Measurements from ENCODE around the gene CARD6.
"Not testable (repeated sequence)": the region's sequence is repeated elsewhere in the genome, so short reads cannot be mapped to it uniquely, and the experiment has no call there.

The CARD6 gene

DNA sequence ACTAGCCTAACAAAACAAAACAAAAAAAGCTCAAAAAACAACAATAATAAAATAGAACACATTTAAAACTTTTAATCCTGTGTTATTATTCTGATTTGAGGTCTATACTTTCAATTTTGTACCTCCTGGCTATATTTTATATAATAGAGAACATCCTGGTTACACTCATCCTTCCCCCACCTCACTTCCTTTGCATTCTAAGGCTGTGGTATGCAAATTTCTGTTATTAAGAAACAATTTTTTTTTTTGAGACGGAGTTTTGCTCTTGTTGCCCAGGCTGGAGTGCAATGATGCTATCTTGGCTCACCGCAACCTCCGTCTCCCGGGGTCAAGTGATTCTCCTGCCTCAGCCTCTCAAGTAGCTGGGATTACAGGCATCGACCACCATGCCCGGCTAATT lies 3.1 kb upstream of the CARD6 start:
- H3K27me3 ChIP-seq (ENCODE audit: control insufficient read depth, insufficient read depth, low read length, poor library complexity, severe bottlenecking): no peaks in the 10 kb centered on the region
- H3K4me1 ChIP-seq (ENCODE audit: control insufficient read depth, insufficient read depth, low read length): peaks cover 3% of the 10 kb centered on the region
- WGBS, 2 experiments: 91 to 94% methylated on average over 4 to 6 of the region's 6 CpGs
- no peaks in the 10 kb centered on the region for H3K9me3 ChIP-seq (ENCODE audit: control insufficient read depth, low read length)
- no peak overlapping the region for H3K27ac ChIP-seq (ENCODE audit: insufficient read depth, low read depth, low read length, poor library complexity, severe bottlenecking)
- H3K36me3 ChIP-seq (ENCODE audit: control insufficient read depth, insufficient read depth, low read length): peaks cover 2% of the 10 kb centered on the region
- H3K4me3 ChIP-seq (ENCODE audit: insufficient read depth, low read depth, low read length): no peak overlapping the region

DNA sequence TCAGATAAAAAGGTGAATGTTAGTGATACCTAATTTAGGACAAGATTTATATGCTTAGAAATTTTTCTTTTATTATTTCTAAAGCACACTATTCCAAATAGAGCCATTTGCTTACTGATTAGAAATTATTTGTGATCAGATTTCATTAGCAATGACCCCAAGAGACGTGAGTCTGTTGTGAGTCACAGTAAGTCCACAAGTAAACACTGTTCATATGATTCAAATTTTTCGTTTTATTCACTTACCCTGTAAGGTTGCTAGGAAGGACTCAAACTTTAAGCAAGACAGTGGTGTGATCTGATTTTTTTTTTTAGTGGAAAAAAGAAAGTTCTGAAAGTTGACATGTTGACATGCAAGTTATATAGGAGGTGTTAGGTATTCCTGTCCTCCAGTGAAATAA lies 1.2 kb downstream of the CARD6 start:
- Histone ChIP-seq H3K4me3 (ENCODE audit: insufficient read depth, low read depth, low read length) (no peak overlapping the region), H3K36me3 (ENCODE audit: control insufficient read depth, insufficient read depth, low read length) (no peaks in the 10 kb centered on the region), H3K9me3 (ENCODE audit: control insufficient read depth, low read length) (no peaks in the 10 kb centered on the region), H3K27ac (ENCODE audit: insufficient read depth, low read depth, low read length, poor library complexity, severe bottlenecking) (no peak overlapping the region), H3K27me3 (ENCODE audit: control insufficient read depth, insufficient read depth, low read length, poor library complexity, severe bottlenecking) (no peaks in the 10 kb centered on the region), H3K4me1 (ENCODE audit: control insufficient read depth, insufficient read depth, low read length) (no peaks in the 10 kb centered on the region)
- WGBS, 2 experiments: 88 to 97% methylated on average over 2 of the region's 2 CpGs

DNA sequence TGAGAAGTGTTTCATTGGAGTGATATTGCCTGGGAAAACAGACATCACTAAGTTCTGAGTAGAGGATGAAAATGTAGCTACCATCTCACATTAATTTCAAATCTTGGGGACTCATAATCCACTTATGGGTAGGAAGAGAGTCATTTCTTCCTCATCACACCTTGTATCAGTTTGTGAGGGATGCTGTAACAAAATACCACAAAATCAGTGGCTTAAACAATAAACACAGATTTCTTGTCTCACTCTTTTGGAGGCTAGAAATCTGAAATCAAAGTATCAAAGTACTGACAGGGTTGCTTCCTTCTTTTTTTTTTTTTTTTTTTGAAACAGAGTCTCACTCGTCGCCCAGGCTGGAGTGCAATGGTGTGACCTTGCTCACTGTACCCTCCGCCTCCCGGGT lies 3.4 kb downstream of the CARD6 start:
- Histone ChIP-seq H3K36me3 (ENCODE audit: control insufficient read depth, insufficient read depth, low read length) (no peaks in the 10 kb centered on the region), H3K4me1 (ENCODE audit: control insufficient read depth, insufficient read depth, low read length) (no peaks in the 10 kb centered on the region), H3K27me3 (ENCODE audit: control insufficient read depth, insufficient read depth, low read length, poor library complexity, severe bottlenecking) (no peaks in the 10 kb centered on the region), H3K27ac (ENCODE audit: insufficient read depth, low read depth, low read length, poor library complexity, severe bottlenecking) (no peak overlapping the region), H3K4me3 (ENCODE audit: insufficient read depth, low read depth, low read length) (no peak overlapping the region), H3K9me3 (ENCODE audit: control insufficient read depth, low read length) (no peaks in the 10 kb centered on the region)
- 90 to 94% methylated on average over 4 of the region's 4 CpGs for WGBS, 2 experiments

DNA sequence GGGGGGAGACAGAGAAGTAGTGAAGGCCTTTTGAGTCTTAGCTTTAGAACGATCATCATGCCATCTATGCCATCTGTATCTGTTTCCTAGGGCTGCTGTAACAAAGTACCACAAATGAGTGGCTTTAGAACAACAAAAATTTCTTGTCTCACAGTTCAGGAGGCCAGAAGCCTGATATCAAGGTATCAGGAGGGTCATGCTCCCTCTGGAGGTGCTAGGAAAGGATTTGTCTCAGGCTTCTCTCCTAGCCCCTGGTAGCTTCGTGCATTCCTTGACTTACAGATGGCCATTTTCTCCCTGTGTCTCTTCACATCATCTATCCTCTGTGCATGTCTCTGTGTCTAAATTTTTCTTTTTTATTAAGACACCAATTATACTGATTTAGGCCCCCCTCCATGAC lies 5.2 kb downstream of the CARD6 start:
- Histone ChIP-seq H3K4me1 (ENCODE audit: control insufficient read depth, insufficient read depth, low read length) (no peaks in the 10 kb centered on the region), H3K9me3 (ENCODE audit: control insufficient read depth, low read length) (no peaks in the 10 kb centered on the region), H3K27me3 (ENCODE audit: control insufficient read depth, insufficient read depth, low read length, poor library complexity, severe bottlenecking) (no peaks in the 10 kb centered on the region), H3K4me3 (ENCODE audit: insufficient read depth, low read depth, low read length) (no peak overlapping the region), H3K27ac (ENCODE audit: insufficient read depth, low read depth, low read length, poor library complexity, severe bottlenecking) (no peak overlapping the region), H3K36me3 (ENCODE audit: control insufficient read depth, insufficient read depth, low read length) (no peaks in the 10 kb centered on the region)
- 94 to 96% methylated on average over 2 of the region's 2 CpGs for WGBS, 2 experiments

DNA sequence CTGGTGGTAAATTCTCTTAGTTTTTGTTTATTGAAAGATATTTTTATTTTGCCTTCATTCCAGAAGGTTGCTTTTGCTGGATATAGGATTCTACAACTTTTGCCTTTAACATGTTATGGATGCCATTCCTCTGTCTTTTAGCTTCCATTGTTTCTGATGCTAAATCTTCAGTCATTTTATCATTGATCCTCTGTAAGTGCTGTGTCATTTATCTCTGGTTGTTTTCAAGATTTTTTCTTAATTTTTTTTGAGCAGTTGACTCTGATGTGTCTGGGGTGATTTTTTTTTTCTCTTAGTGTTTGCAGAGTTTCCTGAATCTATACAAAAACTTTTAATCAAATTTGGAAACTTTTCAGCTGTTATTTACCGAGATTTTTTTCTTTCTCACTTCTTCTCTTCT lies 6.4 kb downstream of the CARD6 start:
- H3K27ac ChIP-seq (ENCODE audit: insufficient read depth, low read depth, low read length, poor library complexity, severe bottlenecking): no peak overlapping the region
- no peaks in the 10 kb centered on the region for H3K36me3 ChIP-seq (ENCODE audit: control insufficient read depth, insufficient read depth, low read length)
- 100% methylated on average over 1 of the region's 1 CpG; no CpG with 5 or more reads in 1 of the 2 experiments for WGBS, 2 experiments
- H3K4me1 ChIP-seq (ENCODE audit: control insufficient read depth, insufficient read depth, low read length): no peaks in the 10 kb centered on the region
- H3K27me3 ChIP-seq (ENCODE audit: control insufficient read depth, insufficient read depth, low read length, poor library complexity, severe bottlenecking): no peaks in the 10 kb centered on the region
- no peak overlapping the region for H3K4me3 ChIP-seq (ENCODE audit: insufficient read depth, low read depth, low read length)
- H3K9me3 ChIP-seq (ENCODE audit: control insufficient read depth, low read length): no peaks in the 10 kb centered on the region

DNA sequence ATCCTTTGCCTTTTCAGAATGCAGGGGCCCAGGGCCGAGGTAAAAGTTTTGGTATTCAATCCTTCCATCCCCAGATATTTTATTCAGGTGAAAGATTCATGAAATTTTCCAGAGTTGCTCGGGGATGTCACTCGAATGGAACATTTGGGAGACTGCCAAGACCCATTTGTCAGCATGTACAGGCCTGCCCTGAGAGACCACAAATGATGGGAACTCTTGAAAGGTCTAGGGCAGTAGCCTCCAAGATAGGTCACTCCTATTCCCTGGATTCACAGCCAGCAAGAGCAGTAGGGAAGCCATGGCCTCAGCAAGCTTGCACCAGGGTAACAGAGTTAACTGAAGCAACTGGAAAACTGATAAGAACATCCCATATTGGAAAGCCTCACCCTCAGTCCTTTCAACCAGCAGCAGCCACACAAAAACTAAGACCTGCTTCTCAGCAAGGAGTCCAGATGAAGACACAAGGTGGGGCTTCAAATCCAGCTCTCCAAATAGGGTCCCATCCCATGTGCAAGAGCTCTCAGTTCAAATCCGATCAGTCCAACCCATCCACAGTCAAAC lies 12.5 kb downstream of the CARD6 start:
- no peaks in the 10 kb centered on the region for H3K9me3 ChIP-seq (ENCODE audit: control insufficient read depth, low read length)
- H3K36me3 ChIP-seq (ENCODE audit: control insufficient read depth, insufficient read depth, low read length): no peaks in the 10 kb centered on the region
- no peak overlapping the region for H3K4me3 ChIP-seq (ENCODE audit: insufficient read depth, low read depth, low read length)
- H3K4me1 ChIP-seq (ENCODE audit: control insufficient read depth, insufficient read depth, low read length): no peaks in the 10 kb centered on the region
- 93 to 96% methylated on average over 4 of the region's 4 CpGs for WGBS, 2 experiments
- no peaks in the 10 kb centered on the region for H3K27me3 ChIP-seq (ENCODE audit: control insufficient read depth, insufficient read depth, low read length, poor library complexity, severe bottlenecking)
- no peak overlapping the region for H3K27ac ChIP-seq (ENCODE audit: insufficient read depth, low read depth, low read length, poor library complexity, severe bottlenecking)

DNA sequence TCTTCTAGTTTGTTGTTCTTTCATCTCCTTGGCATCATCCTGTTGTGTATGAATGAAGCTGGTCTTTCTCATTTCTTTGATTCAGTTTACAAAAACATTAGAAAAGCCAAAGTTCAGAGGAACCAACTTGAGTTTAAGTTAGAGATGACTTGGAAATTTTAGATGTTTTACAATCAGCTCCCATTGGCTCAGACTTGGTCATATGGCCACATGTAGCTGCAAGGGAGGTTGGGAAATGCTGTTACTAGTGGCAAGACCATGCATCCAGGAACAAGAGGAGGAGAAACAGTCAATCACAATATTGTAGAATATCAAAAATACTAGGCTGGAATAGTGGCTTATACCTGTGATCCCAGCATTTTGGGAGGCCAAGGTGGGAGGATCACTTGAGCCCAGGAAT lies 19.5 kb downstream of the CARD6 start:
- Histone ChIP-seq H3K36me3 (ENCODE audit: control insufficient read depth, insufficient read depth, low read length) (no peaks in the 10 kb centered on the region), H3K9me3 (ENCODE audit: control insufficient read depth, low read length) (peaks cover 2% of the 10 kb centered on the region), H3K27ac (ENCODE audit: insufficient read depth, low read depth, low read length, poor library complexity, severe bottlenecking) (no peak overlapping the region), H3K27me3 (ENCODE audit: control insufficient read depth, insufficient read depth, low read length, poor library complexity, severe bottlenecking) (no peaks in the 10 kb centered on the region), H3K4me1 (ENCODE audit: control insufficient read depth, insufficient read depth, low read length) (no peaks in the 10 kb centered on the region), H3K4me3 (ENCODE audit: insufficient read depth, low read depth, low read length) (no peak overlapping the region)

DNA sequence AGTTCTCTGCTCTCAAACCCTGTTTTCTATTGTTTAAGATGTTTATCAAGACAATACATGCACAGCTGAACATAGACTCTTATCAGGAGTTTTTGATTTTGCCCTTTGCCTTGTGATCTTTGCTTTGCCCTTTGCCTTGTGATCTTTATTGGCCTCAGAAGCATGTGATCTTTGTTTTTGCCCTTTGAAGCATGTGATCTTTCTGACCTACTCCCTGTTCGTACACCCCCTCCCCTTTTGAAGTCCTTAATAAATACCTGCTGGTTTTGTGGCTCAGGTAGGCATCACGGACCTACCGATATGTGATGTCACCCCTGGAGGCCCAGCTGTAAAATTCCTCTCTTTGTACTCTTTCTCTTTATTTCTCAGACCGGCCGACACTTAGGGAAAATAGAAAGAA lies 23.8 kb downstream of the CARD6 start:
- 90 to 99% methylated on average over 3 to 5 of the region's 5 CpGs for WGBS, 2 experiments
- not testable (repeated sequence) for H3K27ac ChIP-seq (ENCODE audit: insufficient read depth, low read depth, low read length, poor library complexity, severe bottlenecking); H3K27me3 ChIP-seq (ENCODE audit: control insufficient read depth, insufficient read depth, low read length, poor library complexity, severe bottlenecking); H3K4me3 ChIP-seq (ENCODE audit: insufficient read depth, low read depth, low read length); H3K36me3 ChIP-seq (ENCODE audit: control insufficient read depth, insufficient read depth, low read length); H3K9me3 ChIP-seq (ENCODE audit: control insufficient read depth, low read length); H3K4me1 ChIP-seq (ENCODE audit: control insufficient read depth, insufficient read depth, low read length)

DNA sequence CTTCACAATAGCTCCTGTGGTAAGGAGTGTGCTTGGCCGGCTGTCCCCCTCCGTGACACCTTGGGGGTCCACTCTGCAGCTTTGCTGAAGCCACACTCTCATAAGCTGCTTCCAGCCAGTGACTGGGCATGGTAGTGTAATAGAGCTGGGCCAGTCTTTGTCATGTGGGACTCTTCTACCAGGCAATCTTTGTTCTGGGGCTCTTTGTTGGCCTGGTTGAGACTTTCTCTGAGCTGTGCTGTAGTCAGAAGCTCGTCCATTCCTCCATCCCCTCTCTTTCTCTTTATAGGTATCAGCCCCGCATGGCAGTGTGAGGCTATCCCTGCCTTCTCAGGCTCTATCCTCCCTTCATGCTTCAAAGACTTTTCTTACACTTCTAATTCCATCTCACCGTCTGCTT lies 25.7 kb downstream of the CARD6 start:
- WGBS, 2 experiments: 80 to 81% methylated on average over 5 of the region's 5 CpGs
- Histone ChIP-seq H3K36me3 (ENCODE audit: control insufficient read depth, insufficient read depth, low read length) (no peaks in the 10 kb centered on the region), H3K27ac (ENCODE audit: insufficient read depth, low read depth, low read length, poor library complexity, severe bottlenecking) (no peak overlapping the region), H3K9me3 (ENCODE audit: control insufficient read depth, low read length) (no peaks in the 10 kb centered on the region), H3K4me1 (ENCODE audit: control insufficient read depth, insufficient read depth, low read length) (no peaks in the 10 kb centered on the region), H3K27me3 (ENCODE audit: control insufficient read depth, insufficient read depth, low read length, poor library complexity, severe bottlenecking) (no peaks in the 10 kb centered on the region), H3K4me3 (ENCODE audit: insufficient read depth, low read depth, low read length) (no peak overlapping the region)

DNA sequence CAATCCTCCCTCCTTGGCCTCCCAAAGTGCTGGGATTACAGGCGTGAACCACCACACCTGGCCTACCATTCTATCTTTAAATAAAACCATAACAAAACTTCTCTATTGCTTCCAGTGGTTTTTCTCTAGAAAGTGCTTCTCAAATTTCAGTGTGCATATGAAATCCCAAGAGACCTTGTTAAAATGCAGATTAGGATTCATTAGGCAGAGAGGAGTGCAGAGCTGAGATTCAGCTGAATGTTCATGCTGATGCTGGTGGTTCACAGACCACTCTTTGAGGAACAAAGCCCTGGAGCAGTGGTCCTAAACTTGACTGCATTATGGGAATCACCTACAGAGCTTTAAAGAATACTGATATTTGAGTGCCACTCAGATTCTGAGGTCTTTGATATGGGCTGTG lies 28.2 kb downstream of the CARD6 start:
- WGBS, 2 experiments: 85 to 88% methylated on average over 1 of the region's 1 CpG

DNA sequence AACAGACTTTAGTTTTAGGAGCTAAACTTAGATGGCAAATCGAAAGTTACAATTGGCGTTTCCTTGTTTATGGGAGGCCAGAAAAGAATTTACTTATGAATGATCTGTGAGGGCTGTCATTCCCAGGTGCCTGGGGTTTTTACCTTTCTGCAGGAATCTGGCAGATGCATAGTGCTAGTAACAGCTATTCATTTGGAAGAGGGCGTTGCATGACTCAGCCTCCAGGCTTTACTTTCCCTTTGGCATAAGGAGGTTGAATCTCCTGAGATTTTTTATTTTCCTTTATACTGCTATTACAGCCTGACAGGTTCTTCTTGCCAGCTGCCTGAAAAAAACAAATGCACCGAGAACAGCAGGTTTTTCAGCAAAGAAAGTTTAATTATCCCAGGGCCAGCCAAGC lies 30.0 kb downstream of the CARD6 start:
- Histone ChIP-seq H3K9me3 (ENCODE audit: control insufficient read depth, low read length) (no peaks in the 10 kb centered on the region), H3K27ac (ENCODE audit: insufficient read depth, low read depth, low read length, poor library complexity, severe bottlenecking) (no peak overlapping the region), H3K4me1 (ENCODE audit: control insufficient read depth, insufficient read depth, low read length) (no peaks in the 10 kb centered on the region), H3K36me3 (ENCODE audit: control insufficient read depth, insufficient read depth, low read length) (no peaks in the 10 kb centered on the region), H3K4me3 (ENCODE audit: insufficient read depth, low read depth, low read length) (no peak overlapping the region), H3K27me3 (ENCODE audit: control insufficient read depth, insufficient read depth, low read length, poor library complexity, severe bottlenecking) (no peaks in the 10 kb centered on the region)
- 66 to 82% methylated on average over 3 to 4 of the region's 4 CpGs for WGBS, 2 experiments

More for the DNA sequence above, 28.2 kb downstream of the CARD6 start:
- H3K27me3 ChIP-seq (ENCODE audit: control insufficient read depth, insufficient read depth, low read length, poor library complexity, severe bottlenecking): no peaks in the 10 kb centered on the region
- H3K27ac ChIP-seq (ENCODE audit: insufficient read depth, low read depth, low read length, poor library complexity, severe bottlenecking): no peak overlapping the region
- H3K36me3 ChIP-seq (ENCODE audit: control insufficient read depth, insufficient read depth, low read length): no peaks in the 10 kb centered on the region
- no peaks in the 10 kb centered on the region for H3K9me3 ChIP-seq (ENCODE audit: control insufficient read depth, low read length)
- H3K4me1 ChIP-seq (ENCODE audit: control insufficient read depth, insufficient read depth, low read length): no peaks in the 10 kb centered on the region
- no peak overlapping the region for H3K4me3 ChIP-seq (ENCODE audit: insufficient read depth, low read depth, low read length)

Measured in ectodermal cell (in vitro differentiated cells).